ENCODE results near the gene WDFY3. TPM values are rescaled to one million over a fixed set of nuclear protein-coding genes. Genes with fewer than 3 reads are reported as not detected.

WDFY3 gene
- total and polyA plus RNA-seq, 2 of the 4 experiments (the other 2 are of a cell fraction) = 12.5 to 58.1 TPM

GRCh38 chr4:84962102-84962501, 4.4 kb downstream of the WDFY3 start:
- no peak overlapping the region for H3K14ac ChIP-seq (replicated peaks; ENCODE audit: low read depth, low read length)
- CTCF ChIA-PET = interaction anchor here (0.6 kb wide), 2 partner anchors 26 to 194 kb away, joined by 3 to 7 read pairs; no protein-coding TSS in a partner anchor

More at GRCh38 chr4:84962102-84962501, 4.4 kb downstream of the WDFY3 start:
- intact Hi-C loops (cut with micrococcal nuclease) = no loop called here
- H3K4ac ChIP-seq (ENCODE audit: low read depth, low read length) = no peak overlapping the region
- H2BK120ac ChIP-seq (ENCODE audit: low read depth, low read length) = no peak overlapping the region
- in situ Hi-C loops (cut with MboI; ENCODE audit: low sequenced_read_pairs) = no loop called here
- DNase-seq (no peak), ATAC-seq (ENCODE audit: low read depth) (no peak)
- H3K18ac ChIP-seq (ENCODE audit: low read depth, low read length) = no peak overlapping the region
- peaks cover 38% of the 10 kb centered on the region for H4K20me1 ChIP-seq (ENCODE audit: insufficient read depth, low read length)
- no peaks in the 10 kb centered on the region for H3K27me3 ChIP-seq (ENCODE audit: control insufficient read depth, insufficient read depth, low read length)
- H4K91ac ChIP-seq (ENCODE audit: insufficient read depth, low read depth, low read length) = no peak overlapping the region
- no peaks in the 10 kb centered on the region for H3K9me3 ChIP-seq (ENCODE audit: control insufficient read depth, insufficient read depth, low read length)
- H4K5ac ChIP-seq (ENCODE audit: low read depth, low read length) = no peak overlapping the region
- no peak overlapping the region for H4K8ac ChIP-seq (ENCODE audit: low read depth in 2 of 2, low read length in 2 of 2)
- H2BK5ac ChIP-seq (ENCODE audit: low read depth, low read length, poor library complexity, severe bottlenecking) = no peak overlapping the region
- no peak overlapping the region for H3K9ac ChIP-seq (ENCODE audit: low read depth, low read length)
- H3K4me3 ChIP-seq (ENCODE audit: insufficient read depth, low read depth, low read length) = no peak overlapping the region
- H2AFZ ChIP-seq (replicated peaks; ENCODE audit: low read length, poor library complexity) = no peak overlapping the region
- H2AK5ac ChIP-seq (ENCODE audit: low read depth, low read length) = no peak overlapping the region
- no peak overlapping the region for H3K27ac ChIP-seq (ENCODE audit: insufficient read depth, low read length)
- no peak overlapping the region for H3K4me2 ChIP-seq (ENCODE audit: low read depth, low read length)
- no TSS peak for BruUV-seq (replicated peaks)
- no peak overlapping the region for H2BK20ac ChIP-seq (ENCODE audit: low read depth, low read length)
- no peak overlapping the region for H3K23ac ChIP-seq (ENCODE audit: low read depth, low read length)
- TF ChIP-seq POLR2A (IDR thresholded peaks at IDR 0.05; ENCODE audit: low read depth, low read length) (no peak), RFX5 (IDR thresholded peaks at IDR 0.05; ENCODE audit: low read depth, low read length) (no peak), BHLHE40 (IDR thresholded peaks at IDR 0.05; ENCODE audit: low read depth, low read length) (no peak), RCOR1 (IDR thresholded peaks at IDR 0.05; ENCODE audit: insufficient replicate concordance, low read length) (no peak), ELK1 (IDR thresholded peaks at IDR 0.05; ENCODE audit: borderline replicate concordance, low read depth, low read length) (no peak), MAFK (IDR thresholded peaks at IDR 0.05; ENCODE audit: low read depth, low read length) (no peak), NFE2L2 (IDR thresholded peaks at IDR 0.05; ENCODE audit: low read depth, low read length) (no peak), CEBPB (IDR thresholded peaks at IDR 0.05; ENCODE audit: low read depth, low read length) (no peak), MXI1 (IDR thresholded peaks at IDR 0.05; ENCODE audit: borderline replicate concordance, low read depth, low read length) (no peak), FOS (IDR thresholded peaks at IDR 0.05; ENCODE audit: low read depth, low read length) (no peak), CTCF (conservative IDR thresholded peaks at IDR 0.05; ENCODE audit: low read depth, low read length) (no peak), MAZ (IDR thresholded peaks at IDR 0.05; ENCODE audit: borderline replicate concordance, low read depth, low read length) (no peak), USF2 (IDR thresholded peaks at IDR 0.05; ENCODE audit: low read depth, low read length) (no peak), CHD1 (IDR thresholded peaks at IDR 0.05; ENCODE audit: low read depth, low read length) (no peak), RAD21 (IDR thresholded peaks at IDR 0.05; ENCODE audit: low read length) (no peak), SMC3 (IDR thresholded peaks at IDR 0.05; ENCODE audit: low read depth, low read length) (no peak)
- H3K36me3 ChIP-seq (ENCODE audit: control insufficient read depth, insufficient read depth, low read length) = no peaks in the 10 kb centered on the region
- no peak overlapping the region for H2AK9ac ChIP-seq (replicated peaks; ENCODE audit: low read depth, low read length, poor library complexity)
- H2BK15ac ChIP-seq (ENCODE audit: low read depth, low read length) = no peak overlapping the region
- H3K9me1 ChIP-seq (ENCODE audit: insufficient read depth, low read length) = peaks cover 13% of the 10 kb centered on the region
- dilution Hi-C loops (cut with HindIII; ENCODE audit: low sequenced_read_pairs, unreplicated experiment) = no loop called here
- no peak overlapping the region for H3K56ac ChIP-seq (ENCODE audit: extremely low read depth, insufficient read depth, low read length)
- peaks cover 14 to 49% of the 10 kb centered on the region in 2 experiments for H3K79me1 ChIP-seq (ENCODE audit: low read depth in 1 of 2, low read length in 2 of 2)
- H3K4me1 ChIP-seq (ENCODE audit: control insufficient read depth, insufficient read depth, low read length) = peaks cover 7% of the 10 kb centered on the region
- no CpG with 5 or more reads among the region's 5 CpGs for WGBS, 2 experiments (ENCODE audit: extremely low coverage in 2 of 2, insufficient read length in 1 of 2)
- POLR2A ChIA-PET (ENCODE audit: unreplicated experiment) = no interaction called here
